HepG2 (cell line): ENCODE results near the gene PSRC1.

Experiments
- AHDC1 ChIP-seq: sonication (generic); formaldehyde crosslinking; IDR thresholded peaks from 2 replicates; pipeline ENCODE4 v1.5.1; 2020; ENCODE audit warnings: mild to moderate bottlenecking, missing genetic modification reagents, borderline replicate concordance
- BRCA1 ChIP-seq: sonication (generic); formaldehyde crosslinking; IDR thresholded peaks from 2 replicates; pipeline ENCODE4 v1.4.0; 2020; ENCODE audit warnings: missing genetic modification reagents
- CC2D1A ChIP-seq: sonication (generic); formaldehyde crosslinking; IDR thresholded peaks from 2 replicates; pipeline ENCODE4 v1.8.1; 2023; ENCODE audit warnings: mild to moderate bottlenecking, missing genetic modification reagents
- MAFK ChIP-seq, 2 experiments: IDR thresholded peaks in 1 of 2; conservative IDR thresholded peaks in 1 of 2; 2 replicates each; pipeline ENCODE4 v1.6.1; 2011; ENCODE audit warnings: improper control_type of control experiment in 2 of 2, low read length in 2 of 2
- MXI1 ChIP-seq: IDR thresholded peaks from 3 replicates; pipeline ENCODE4 v1.6.1; 2012; ENCODE audit warnings: low read depth, low read length, inconsistent platforms, borderline replicate concordance
- NFE2L1 ChIP-seq: sonication (generic); formaldehyde crosslinking; IDR thresholded peaks from 2 replicates; pipeline ENCODE4 v1.4.0; 2020; ENCODE audit warnings: missing genetic modification reagents, mild to moderate bottlenecking, borderline replicate concordance
- NR3C1 ChIP-seq: sonication (generic); formaldehyde crosslinking; IDR thresholded peaks from 2 replicates; pipeline ENCODE4 v1.4.0; 2020; ENCODE audit warnings: missing genetic modification reagents
- POLR2AphosphoS5 ChIP-seq: IDR thresholded peaks from 2 replicates; pipeline ENCODE4 v1.6.1; 2012; ENCODE audit warnings: low read depth, low read length
- TAF1 ChIP-seq: sonication (generic); formaldehyde crosslinking; IDR thresholded peaks from 2 replicates; pipeline ENCODE4 v1.4.0; 2020; ENCODE audit warnings: missing genetic modification reagents
- TCF12 ChIP-seq, 2 experiments: fragments of 450-650 bp in 1 of 2; sonication (generic) in 1 of 2; formaldehyde crosslinking in 1 of 2; IDR thresholded peaks; 2 replicates each; pipeline versions ENCODE4 v1.6.1 to v1.8.0; 2017 to 2022; ENCODE audit warnings: antibody characterized with exemption in 1 of 2, mild to moderate bottlenecking in 1 of 2, missing genetic modification reagents in 1 of 2, moderate library complexity in 1 of 2
- ZNF431 ChIP-seq: sonication (generic); formaldehyde crosslinking; IDR thresholded peaks from 2 replicates; pipeline ENCODE4 v1.9.0; 2022; ENCODE audit warnings: missing genetic modification reagents, low read depth, mild to moderate bottlenecking, borderline replicate concordance
- TF ChIP-seq, protein P1 (sequence below): sonication (generic); formaldehyde crosslinking; IDR thresholded peaks from 2 replicates; pipeline ENCODE4 v1.5.0; 2020; ENCODE audit warnings: mild to moderate bottlenecking, missing genetic modification reagents, moderate library complexity
- TF ChIP-seq, protein P2 (sequence below): sonication (generic); formaldehyde crosslinking; IDR thresholded peaks from 2 replicates; pipeline ENCODE4 v1.4.0; 2020; ENCODE audit warnings: missing genetic modification reagents, borderline replicate concordance

DNA sequence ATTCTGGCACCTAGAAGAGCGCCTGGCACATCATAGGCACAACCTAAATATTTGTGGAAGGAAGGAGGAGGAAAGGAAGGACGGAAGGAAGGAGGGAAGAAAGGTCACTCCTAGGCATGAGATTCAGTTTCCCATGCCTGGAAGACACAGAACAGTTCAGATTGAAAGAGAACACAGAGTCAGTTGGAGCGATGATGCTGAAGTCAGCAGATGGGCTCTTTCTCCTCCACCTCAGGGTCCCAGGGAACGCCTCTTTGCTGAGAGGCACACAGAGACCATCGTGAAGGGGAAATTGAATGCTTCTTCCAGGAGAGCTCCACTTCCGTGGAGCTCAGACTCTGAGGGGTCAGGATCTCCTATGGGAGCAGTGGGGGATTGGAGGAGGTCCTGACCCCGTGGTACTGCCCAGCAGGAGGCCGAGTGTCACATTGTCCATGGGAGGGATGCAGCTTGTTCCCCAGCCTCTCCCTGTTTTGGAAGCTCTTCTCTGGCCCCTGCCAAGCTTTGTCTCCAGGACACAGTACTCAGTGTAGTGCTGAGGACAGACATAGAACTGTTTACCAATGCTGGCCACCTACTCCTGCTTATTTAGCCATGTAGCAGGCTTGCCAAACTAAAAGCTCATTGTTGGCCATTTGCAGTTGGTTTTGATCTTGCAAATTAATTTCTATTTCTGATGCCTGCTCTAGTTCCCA lies 21.4 kb upstream of the PSRC1 start:
- TF ChIP-seq CC2D1A (CRISPR knock-in tag) (no peak), TAF1 (CRISPR knock-in tag) (no peak), AHDC1 (no peak), BRCA1 (CRISPR knock-in tag) (no peak), TCF12 (IDR thresholded peaks at IDR 0.05) (no peak), TCF12 (CRISPR knock-in tag; IDR thresholded peaks at IDR 0.05) (no peak), NFE2L1 (CRISPR knock-in tag) (no peak), ZNF431 (CRISPR knock-in tag) (no peak), MXI1 (no peak), MAFK (conservative IDR thresholded peaks at IDR 0.05 in 1 of 2, IDR thresholded peaks at IDR 0.05 in 1 of 2; ENCODE audit: low read length in 2 of 2) (no peak), POLR2AphosphoS5 (no peak), NR3C1 (CRISPR knock-in tag) (no peak)
- TF ChIP-seq, protein P1, sequence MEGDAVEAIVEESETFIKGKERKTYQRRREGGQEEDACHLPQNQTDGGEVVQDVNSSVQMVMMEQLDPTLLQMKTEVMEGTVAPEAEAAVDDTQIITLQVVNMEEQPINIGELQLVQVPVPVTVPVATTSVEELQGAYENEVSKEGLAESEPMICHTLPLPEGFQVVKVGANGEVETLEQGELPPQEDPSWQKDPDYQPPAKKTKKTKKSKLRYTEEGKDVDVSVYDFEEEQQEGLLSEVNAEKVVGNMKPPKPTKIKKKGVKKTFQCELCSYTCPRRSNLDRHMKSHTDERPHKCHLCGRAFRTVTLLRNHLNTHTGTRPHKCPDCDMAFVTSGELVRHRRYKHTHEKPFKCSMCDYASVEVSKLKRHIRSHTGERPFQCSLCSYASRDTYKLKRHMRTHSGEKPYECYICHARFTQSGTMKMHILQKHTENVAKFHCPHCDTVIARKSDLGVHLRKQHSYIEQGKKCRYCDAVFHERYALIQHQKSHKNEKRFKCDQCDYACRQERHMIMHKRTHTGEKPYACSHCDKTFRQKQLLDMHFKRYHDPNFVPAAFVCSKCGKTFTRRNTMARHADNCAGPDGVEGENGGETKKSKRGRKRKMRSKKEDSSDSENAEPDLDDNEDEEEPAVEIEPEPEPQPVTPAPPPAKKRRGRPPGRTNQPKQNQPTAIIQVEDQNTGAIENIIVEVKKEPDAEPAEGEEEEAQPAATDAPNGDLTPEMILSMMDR (CRISPR knock-in tag): no peak
- TF ChIP-seq, protein P2, sequence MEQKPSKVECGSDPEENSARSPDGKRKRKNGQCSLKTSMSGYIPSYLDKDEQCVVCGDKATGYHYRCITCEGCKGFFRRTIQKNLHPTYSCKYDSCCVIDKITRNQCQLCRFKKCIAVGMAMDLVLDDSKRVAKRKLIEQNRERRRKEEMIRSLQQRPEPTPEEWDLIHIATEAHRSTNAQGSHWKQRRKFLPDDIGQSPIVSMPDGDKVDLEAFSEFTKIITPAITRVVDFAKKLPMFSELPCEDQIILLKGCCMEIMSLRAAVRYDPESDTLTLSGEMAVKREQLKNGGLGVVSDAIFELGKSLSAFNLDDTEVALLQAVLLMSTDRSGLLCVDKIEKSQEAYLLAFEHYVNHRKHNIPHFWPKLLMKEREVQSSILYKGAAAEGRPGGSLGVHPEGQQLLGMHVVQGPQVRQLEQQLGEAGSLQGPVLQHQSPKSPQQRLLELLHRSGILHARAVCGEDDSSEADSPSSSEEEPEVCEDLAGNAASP (CRISPR knock-in tag): no peak
